Fibroblast of villous mesenchyme (primary cell): ENCODE measurements around the gene MARCHF5. TPM values are rescaled to one million over a fixed set of nuclear protein-coding genes. Genes with fewer than 3 reads are reported as not detected.

Source experiments
- DNase-seq: peaks from one replicate; pipeline ENCODE4 v3.0.0-alpha.2; 2010; ENCODE audit warnings: low read depth
- H3K4me3 ChIP-seq: 2 replicates; pipeline ENCODE4 v1.5.1; 2011; ENCODE audit warnings: low read depth, mild to moderate bottlenecking, low read length
- total RNA-seq: library from RNA; depleted of rRNA; stranded (reverse); fragments of >200 nt; gene quantifications from 2 replicates; pipeline ENCODE4 v1.2.3, GENCODE V29; 2012
- TF ChIP-seq, protein P1 (sequence below): IDR thresholded peaks from 2 replicates; pipeline ENCODE4 v1.5.1; 2012; ENCODE audit warnings: low read depth, mild to moderate bottlenecking, low read length; ENCODE audit not compliant: insufficient read depth

MARCHF5 gene
- total RNA-seq, 1 donor: 13.4 TPM

DNA sequence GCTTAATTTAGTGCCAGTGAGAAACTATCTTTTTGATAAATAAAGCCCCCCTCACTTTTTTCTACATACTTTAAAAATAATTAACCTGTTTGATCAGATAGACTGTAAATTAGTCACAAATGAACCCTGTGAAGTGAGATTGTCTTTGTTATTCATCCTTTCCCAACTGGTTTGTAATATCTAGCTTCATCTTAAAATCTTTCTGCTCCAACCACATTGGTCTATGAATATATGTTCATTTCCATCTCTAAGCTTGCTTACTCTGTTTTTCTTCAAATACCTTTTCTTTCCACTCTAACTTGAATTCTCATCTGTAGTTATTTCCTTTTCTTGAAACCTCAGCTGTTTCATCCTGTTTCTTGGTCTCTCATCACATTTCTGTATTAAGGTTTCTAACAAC, 12.1 kb downstream of the MARCHF5 start:
- DNase-seq: no peak
- H3K4me3 ChIP-seq: no peak overlapping the region
- TF ChIP-seq, protein P1, sequence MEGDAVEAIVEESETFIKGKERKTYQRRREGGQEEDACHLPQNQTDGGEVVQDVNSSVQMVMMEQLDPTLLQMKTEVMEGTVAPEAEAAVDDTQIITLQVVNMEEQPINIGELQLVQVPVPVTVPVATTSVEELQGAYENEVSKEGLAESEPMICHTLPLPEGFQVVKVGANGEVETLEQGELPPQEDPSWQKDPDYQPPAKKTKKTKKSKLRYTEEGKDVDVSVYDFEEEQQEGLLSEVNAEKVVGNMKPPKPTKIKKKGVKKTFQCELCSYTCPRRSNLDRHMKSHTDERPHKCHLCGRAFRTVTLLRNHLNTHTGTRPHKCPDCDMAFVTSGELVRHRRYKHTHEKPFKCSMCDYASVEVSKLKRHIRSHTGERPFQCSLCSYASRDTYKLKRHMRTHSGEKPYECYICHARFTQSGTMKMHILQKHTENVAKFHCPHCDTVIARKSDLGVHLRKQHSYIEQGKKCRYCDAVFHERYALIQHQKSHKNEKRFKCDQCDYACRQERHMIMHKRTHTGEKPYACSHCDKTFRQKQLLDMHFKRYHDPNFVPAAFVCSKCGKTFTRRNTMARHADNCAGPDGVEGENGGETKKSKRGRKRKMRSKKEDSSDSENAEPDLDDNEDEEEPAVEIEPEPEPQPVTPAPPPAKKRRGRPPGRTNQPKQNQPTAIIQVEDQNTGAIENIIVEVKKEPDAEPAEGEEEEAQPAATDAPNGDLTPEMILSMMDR: no peak

DNA sequence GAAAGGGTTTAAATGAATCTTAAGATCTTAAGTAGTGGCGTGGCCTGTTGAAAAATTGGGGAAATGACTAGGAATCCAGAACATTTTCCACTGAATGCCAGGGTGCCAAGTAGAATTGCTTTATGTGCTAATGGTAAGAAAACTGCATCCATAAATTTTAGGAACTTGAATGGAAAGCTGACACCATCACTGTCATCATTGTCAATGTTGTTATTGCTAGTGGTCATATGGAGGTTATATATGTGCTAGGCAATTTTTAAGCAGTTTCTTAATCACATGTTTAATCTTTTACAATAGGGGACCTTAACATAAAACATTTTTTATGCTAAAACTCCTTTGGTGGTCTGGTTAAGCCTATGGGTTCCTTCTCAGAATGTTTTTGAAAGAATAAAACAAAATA, 13.1 kb downstream of the MARCHF5 start:
- H3K4me3 ChIP-seq: no peak overlapping the region
- TF ChIP-seq, protein P1: no peak
- no peak for DNase-seq

DNA sequence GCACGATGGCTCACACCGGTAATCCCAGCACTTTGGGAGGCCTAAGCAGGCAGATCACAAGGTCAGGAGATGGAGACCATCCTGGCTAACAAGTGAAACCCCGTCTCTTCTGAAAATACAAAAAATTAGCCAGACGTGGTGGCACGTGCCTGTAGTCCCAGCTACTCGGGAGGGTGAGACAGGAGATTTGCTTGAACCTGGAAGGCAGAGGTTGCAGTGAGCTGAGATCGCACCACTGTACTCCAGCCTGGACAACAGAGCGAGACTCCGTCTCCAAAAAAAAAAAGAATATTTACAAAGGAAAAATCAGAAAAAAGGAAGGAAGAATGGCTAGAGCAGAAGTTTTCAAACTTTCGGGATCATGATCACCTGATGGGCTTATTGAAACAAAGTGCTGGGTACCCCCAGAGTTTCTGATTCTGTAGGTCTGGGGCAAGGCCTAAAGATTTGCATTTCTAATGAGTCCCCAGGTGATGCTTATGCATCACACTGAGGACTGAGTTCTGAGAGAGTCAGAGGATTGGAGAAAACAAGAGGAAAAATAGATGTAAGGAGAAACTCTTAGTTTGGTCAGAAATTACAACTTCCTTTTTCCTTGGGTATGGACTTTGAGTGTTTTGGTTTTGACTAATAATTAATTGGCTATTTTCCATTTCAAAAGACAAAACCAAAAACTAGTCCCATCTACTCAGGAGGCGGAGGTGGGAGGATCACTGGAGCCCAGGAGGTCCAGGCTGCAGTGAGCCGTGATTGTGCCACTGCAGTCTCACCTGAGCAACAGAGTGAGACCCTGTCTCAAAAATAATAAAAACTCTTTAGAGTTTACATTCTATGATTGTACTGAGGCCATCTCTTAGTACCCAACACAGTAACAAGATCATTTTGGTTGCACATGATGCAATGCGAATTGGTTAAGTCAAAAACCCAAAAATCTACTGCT, 14.4 kb downstream of the MARCHF5 start:
- TF ChIP-seq, protein P1: no peak
- DNase-seq: no peak
- H3K4me3 ChIP-seq: no peak overlapping the region

DNA sequence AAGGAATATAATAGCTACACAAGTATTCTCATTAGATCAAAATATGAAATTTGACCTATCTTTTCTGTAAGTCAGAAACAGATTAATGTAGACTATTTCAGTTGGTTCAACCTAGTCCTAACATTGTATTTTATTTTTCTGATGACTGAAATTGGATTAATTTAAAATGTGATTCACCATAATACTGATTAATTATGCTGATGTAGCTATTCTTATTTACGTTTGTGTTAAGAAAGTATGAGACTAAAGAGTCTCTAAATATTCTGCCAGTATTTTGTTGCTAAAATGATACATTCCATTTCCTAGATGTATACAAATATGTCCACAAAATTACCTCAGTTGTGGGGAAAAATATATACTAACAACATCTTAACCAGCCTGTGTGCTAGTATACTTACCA, 18.3 kb downstream of the MARCHF5 start:
- no peak for DNase-seq
- TF ChIP-seq, protein P1: no peak
- no peak overlapping the region for H3K4me3 ChIP-seq

DNA sequence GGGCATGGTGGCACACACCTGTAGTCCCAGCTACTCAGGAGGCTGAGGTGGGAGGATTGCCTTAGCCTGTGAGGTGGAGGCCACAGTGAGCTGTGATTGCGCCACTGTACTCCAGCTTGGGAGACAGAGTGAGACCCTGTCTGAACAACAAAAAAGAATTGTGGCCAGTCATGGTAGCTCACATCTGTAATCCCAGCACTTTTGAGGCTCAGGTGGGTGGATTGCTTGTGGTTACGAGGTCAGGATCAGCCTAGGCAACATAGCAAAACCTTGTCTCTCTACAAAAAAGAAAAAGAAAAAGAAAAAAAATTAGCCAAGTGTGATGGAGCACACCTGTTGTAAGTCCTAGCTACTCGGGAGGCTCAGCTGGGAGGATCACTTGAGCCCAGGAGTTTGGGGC, 22.8 kb downstream of the MARCHF5 start:
- DNase-seq: no peak
- TF ChIP-seq, protein P1: no peak
- H3K4me3 ChIP-seq: no peak overlapping the region

DNA sequence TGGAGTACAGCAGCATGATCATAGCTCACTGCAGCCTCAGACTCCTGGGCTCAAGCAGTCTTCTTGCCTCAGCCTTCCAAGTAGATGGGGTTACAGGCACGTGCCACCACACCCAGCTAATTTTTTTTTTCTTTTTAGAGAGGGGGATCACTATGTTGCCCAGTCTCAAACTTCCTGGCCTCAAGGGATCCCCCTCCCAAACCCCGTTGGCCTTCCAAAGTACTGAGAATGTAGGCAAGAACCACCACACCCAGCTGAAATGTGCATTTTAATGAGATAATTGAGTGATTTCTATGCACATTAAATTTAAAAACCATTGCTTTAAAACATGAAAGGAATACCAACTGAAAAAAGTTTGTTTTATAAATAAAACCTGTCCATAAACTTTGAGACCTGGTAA, 25.6 kb downstream of the MARCHF5 start:
- DNase-seq: no peak
- TF ChIP-seq, protein P1: no peak

More for the DNA sequence above, 25.6 kb downstream of the MARCHF5 start:
- no peak overlapping the region for H3K4me3 ChIP-seq
